Measurements from ENCODE around the gene MYCBPAP. TPM values are rescaled to one million over a fixed set of nuclear protein-coding genes. Genes with fewer than 3 reads are reported as not detected.

The MYCBPAP gene
- polyA plus RNA-seq, 3 donors, result not detected

- no peak overlapping the region for H3K4me3 Mint-ChIP-seq
- H3K27ac Mint-ChIP-seq, result no peak overlapping the region
- H4K20me1 ChIP-seq (ENCODE audit: insufficient read depth, low read length), result no peaks in the 10 kb centered on the region
- no peaks in the 10 kb centered on the region for H3K4me1 ChIP-seq (ENCODE audit: control insufficient read depth in 1 of 2, insufficient read depth in 2 of 2, low read length in 2 of 2)
- 86% methylated on average over 6 of the region's 8 CpGs for WGBS (ENCODE audit: insufficient coverage)
- H2AFZ ChIP-seq (ENCODE audit: insufficient read depth, low read depth, low read length, poor library complexity, severe bottlenecking), result no peak overlapping the region
- peaks cover 6% of the 10 kb centered on the region for H3K4me1 Mint-ChIP-seq
- H3K9me3 Mint-ChIP-seq, result no peaks in the 10 kb centered on the region
- H3K4me3 ChIP-seq (replicated peaks in 1 of 3; ENCODE audit: low read depth in 2 of 3, low read length in 3 of 3), result no peak overlapping the region
- H3K79me2 ChIP-seq (ENCODE audit: insufficient read depth, low read length), result no peaks in the 10 kb centered on the region
- no peaks in the 10 kb centered on the region for H3K27me3 ChIP-seq (ENCODE audit: control insufficient read depth in 2 of 2, insufficient read depth in 2 of 2, low read length in 2 of 2)
- H3K36me3 ChIP-seq (replicated peaks in 1 of 2; ENCODE audit: control insufficient read depth in 1 of 2, insufficient read depth in 2 of 2, low read length in 2 of 2), result no peaks in the 10 kb centered on the region
- intact Hi-C loops (cut with micrococcal nuclease), result no loop called here
- H3K27me3 Mint-ChIP-seq (ENCODE audit: low read depth in 3 of 3), result peaks cover 1 to 3% (median 2%) of the 10 kb centered on the region in 3 donors
- TF ChIP-seq, protein P1, sequence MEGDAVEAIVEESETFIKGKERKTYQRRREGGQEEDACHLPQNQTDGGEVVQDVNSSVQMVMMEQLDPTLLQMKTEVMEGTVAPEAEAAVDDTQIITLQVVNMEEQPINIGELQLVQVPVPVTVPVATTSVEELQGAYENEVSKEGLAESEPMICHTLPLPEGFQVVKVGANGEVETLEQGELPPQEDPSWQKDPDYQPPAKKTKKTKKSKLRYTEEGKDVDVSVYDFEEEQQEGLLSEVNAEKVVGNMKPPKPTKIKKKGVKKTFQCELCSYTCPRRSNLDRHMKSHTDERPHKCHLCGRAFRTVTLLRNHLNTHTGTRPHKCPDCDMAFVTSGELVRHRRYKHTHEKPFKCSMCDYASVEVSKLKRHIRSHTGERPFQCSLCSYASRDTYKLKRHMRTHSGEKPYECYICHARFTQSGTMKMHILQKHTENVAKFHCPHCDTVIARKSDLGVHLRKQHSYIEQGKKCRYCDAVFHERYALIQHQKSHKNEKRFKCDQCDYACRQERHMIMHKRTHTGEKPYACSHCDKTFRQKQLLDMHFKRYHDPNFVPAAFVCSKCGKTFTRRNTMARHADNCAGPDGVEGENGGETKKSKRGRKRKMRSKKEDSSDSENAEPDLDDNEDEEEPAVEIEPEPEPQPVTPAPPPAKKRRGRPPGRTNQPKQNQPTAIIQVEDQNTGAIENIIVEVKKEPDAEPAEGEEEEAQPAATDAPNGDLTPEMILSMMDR (IDR thresholded peaks at IDR 0.05), result no peak
- no peaks in the 10 kb centered on the region for H3K36me3 Mint-ChIP-seq
- H3K9ac ChIP-seq (ENCODE audit: insufficient read depth, low read length, poor library complexity, severe bottlenecking), result no peak overlapping the region
- no peak overlapping the region for H3K27ac ChIP-seq (ENCODE audit: low read depth in 1 of 2, low read length in 2 of 2)
- no peak for DNase-seq
- H3K9me3 ChIP-seq (replicated peaks in 1 of 2; ENCODE audit: control insufficient read depth in 1 of 2, insufficient read depth in 1 of 2, low read length in 2 of 2), result no peaks in the 10 kb centered on the region
- no peak overlapping the region for H3K4me2 ChIP-seq (replicated peaks; ENCODE audit: extremely low read depth, low read length, poor library complexity, severe bottlenecking)
These were observed 9.5 kb downstream of the MYCBPAP start for GRCh38 chr17:50517504-50518383.

DNA sequence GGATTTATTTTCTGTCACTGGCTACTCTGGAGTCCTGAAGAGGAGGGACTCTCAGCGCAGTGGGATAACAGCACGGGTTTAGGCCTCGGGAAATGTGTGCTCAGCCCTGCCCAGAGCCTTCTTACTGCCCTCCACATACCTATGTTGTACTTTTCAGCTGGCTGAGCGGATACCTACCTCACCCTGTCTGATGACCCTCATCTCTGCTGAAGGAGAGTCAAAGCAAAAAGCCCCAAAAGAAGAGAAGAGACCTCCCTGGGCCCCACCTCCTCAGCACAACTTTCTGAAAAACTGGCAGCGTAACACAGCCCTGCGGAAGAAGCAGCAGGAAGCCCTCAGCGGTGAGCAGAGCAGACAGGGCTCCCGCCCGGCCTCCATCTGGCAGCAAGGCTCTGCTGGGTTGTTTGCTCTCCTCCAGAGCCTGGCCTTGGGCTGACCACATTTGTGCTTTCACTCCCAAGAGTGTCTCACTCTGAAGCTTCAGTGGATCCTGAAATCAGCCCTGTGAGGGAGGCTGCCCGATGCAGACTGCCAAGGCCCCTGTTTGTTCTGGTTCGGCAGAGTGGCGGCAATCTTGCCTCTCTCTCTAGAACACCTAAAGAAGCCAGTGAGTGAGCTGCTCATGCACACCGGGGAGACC lies 10.3 kb downstream of the MYCBPAP start:
- Histone ChIP-seq H2AFZ (ENCODE audit: insufficient read depth, low read depth, low read length, poor library complexity, severe bottlenecking) (no peak overlapping the region), H3K9ac (ENCODE audit: insufficient read depth, low read length, poor library complexity, severe bottlenecking) (no peak overlapping the region), H3K36me3 (replicated peaks in 1 of 2; ENCODE audit: control insufficient read depth in 1 of 2, insufficient read depth in 2 of 2, low read length in 2 of 2) (no peaks in the 10 kb centered on the region), H3K27ac (ENCODE audit: low read depth in 1 of 2, low read length in 2 of 2) (no peak overlapping the region), H3K9me3 (replicated peaks in 1 of 2; ENCODE audit: control insufficient read depth in 1 of 2, insufficient read depth in 1 of 2, low read length in 2 of 2) (no peaks in the 10 kb centered on the region), H3K4me3 (replicated peaks in 1 of 3; ENCODE audit: low read depth in 2 of 3, low read length in 3 of 3) (no peak overlapping the region), H4K20me1 (ENCODE audit: insufficient read depth, low read length) (no peaks in the 10 kb centered on the region), H3K4me2 (replicated peaks; ENCODE audit: extremely low read depth, low read length, poor library complexity, severe bottlenecking) (no peak overlapping the region), H3K79me2 (ENCODE audit: insufficient read depth, low read length) (no peaks in the 10 kb centered on the region), H3K27me3 (ENCODE audit: control insufficient read depth in 2 of 2, insufficient read depth in 2 of 2, low read length in 2 of 2) (no peaks in the 10 kb centered on the region), H3K4me1 (ENCODE audit: control insufficient read depth in 1 of 2, insufficient read depth in 2 of 2, low read length in 2 of 2) (no peaks in the 10 kb centered on the region)
- Mint-ChIP-seq H3K4me1 (peaks cover 6% of the 10 kb centered on the region), H3K4me3 (no peak overlapping the region), H3K27me3 (ENCODE audit: low read depth in 3 of 3) (peaks cover 1 to 4% (median 3%) of the 10 kb centered on the region in 3 donors), H3K36me3 (no peaks in the 10 kb centered on the region), H3K9me3 (no peaks in the 10 kb centered on the region), H3K27ac (peak overlapping the region in 1 of 7 donors; percentile 30)
- intact Hi-C loops (cut with micrococcal nuclease), result no loop called here
- TF ChIP-seq, protein P1 (IDR thresholded peaks at IDR 0.05), result no peak
- DNase-seq, result no peak
- 83% methylated on average over 10 of the region's 13 CpGs for WGBS (ENCODE audit: insufficient coverage)
